HG03159 (cell line): ENCODE results near the gene ABHD8.

ENCODE experiments used
- ATAC-seq: cut with Tn5 transposase; IDR thresholded peaks from one replicate; pipeline ENCODE4 v1.9.1; 2021; ENCODE audit warnings: mild to moderate bottlenecking, moderate library complexity; ENCODE audit not compliant: unreplicated experiment

The ABHD8 gene

GRCh38 chr19:17333611-17334413 is 30.6 kb upstream of the ABHD8 start:
- no peak for ATAC-seq

- no peak for ATAC-seq
These were observed 29.7 kb upstream of the ABHD8 start for GRCh38 chr19:17332677-17333581.

- ATAC-seq: no peak
These were observed 29.1 kb upstream of the ABHD8 start for GRCh38 chr19:17332360-17332676.

GRCh38 chr19:17331045-17331558 is 27.9 kb upstream of the ABHD8 start:
- ATAC-seq: no peak

- ATAC-seq: no peak
These were observed 27.2 kb upstream of the ABHD8 start for GRCh38 chr19:17330262-17331044.

- no peak for ATAC-seq
These were observed 26.4 kb upstream of the ABHD8 start for GRCh38 chr19:17329366-17330261.

- ATAC-seq: no peak
These were observed 25.5 kb upstream of the ABHD8 start for GRCh38 chr19:17328517-17329365.

GRCh38 chr19:17327654-17328516 is 24.7 kb upstream of the ABHD8 start:
- no peak for ATAC-seq

- ATAC-seq: no peak
These were observed 23.9 kb upstream of the ABHD8 start for GRCh38 chr19:17327068-17327653.

GRCh38 chr19:17326595-17326966 is 23.4 kb upstream of the ABHD8 start:
- ATAC-seq: no peak

- ATAC-seq: no peak
These were observed 22.8 kb upstream of the ABHD8 start for GRCh38 chr19:17325881-17326594.

GRCh38 chr19:17325133-17325532 is 21.9 kb upstream of the ABHD8 start:
- no peak for ATAC-seq

- ATAC-seq: no peak
These were observed 21.3 kb upstream of the ABHD8 start for GRCh38 chr19:17324357-17325114.

GRCh38 chr19:17323964-17324332 is 20.7 kb upstream of the ABHD8 start:
- ATAC-seq: no peak

- no peak for ATAC-seq
These were observed 20.2 kb upstream of the ABHD8 start for GRCh38 chr19:17323300-17323963.

GRCh38 chr19:17322854-17323253 is 19.6 kb upstream of the ABHD8 start:
- no peak for ATAC-seq
